HG02852 (cell line): ENCODE measurements around the gene OR1L8.
"Not testable (repeated sequence)": the region's sequence is repeated elsewhere in the genome, so short reads cannot be mapped to it uniquely, and the experiment has no call there.

ENCODE experiments used
- ATAC-seq: cut with Tn5 transposase; IDR thresholded peaks from one replicate; pipeline ENCODE4 v1.9.1; 2021; ENCODE audit warnings: mild to moderate bottlenecking, moderate library complexity; ENCODE audit not compliant: unreplicated experiment

Gene OR1L8, protein sequence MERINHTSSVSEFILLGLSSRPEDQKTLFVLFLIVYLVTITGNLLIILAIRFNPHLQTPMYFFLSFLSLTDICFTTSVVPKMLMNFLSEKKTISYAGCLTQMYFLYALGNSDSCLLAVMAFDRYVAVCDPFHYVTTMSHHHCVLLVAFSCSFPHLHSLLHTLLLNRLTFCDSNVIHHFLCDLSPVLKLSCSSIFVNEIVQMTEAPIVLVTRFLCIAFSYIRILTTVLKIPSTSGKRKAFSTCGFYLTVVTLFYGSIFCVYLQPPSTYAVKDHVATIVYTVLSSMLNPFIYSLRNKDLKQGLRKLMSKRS

DNA sequence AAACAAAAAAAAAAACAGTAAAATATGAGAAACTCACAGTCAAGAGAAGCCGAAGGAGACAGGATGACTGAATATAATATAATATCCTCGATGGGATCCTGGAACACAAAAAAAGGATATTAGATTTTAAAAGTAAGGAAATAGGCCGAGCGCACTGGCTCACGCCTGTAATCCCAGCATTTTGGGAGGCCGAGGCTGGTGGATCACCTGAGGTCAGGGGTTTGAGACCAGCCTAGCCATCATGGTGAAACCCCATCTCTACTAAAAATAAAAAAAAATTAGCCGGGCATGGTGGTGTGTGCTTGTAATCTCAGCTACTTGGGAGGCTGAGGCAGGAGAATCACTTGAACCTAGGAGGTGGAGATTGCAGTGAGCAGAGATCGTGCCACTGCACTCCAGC, at the start of gene OR1L8:
TSS of gene OR1L8 (minus strand) at position 101 of the 400 bp plus-strand sequence. CDS start 14,907 bp downstream, outside the sequence.
- ATAC-seq: not testable (repeated sequence)

DNA sequence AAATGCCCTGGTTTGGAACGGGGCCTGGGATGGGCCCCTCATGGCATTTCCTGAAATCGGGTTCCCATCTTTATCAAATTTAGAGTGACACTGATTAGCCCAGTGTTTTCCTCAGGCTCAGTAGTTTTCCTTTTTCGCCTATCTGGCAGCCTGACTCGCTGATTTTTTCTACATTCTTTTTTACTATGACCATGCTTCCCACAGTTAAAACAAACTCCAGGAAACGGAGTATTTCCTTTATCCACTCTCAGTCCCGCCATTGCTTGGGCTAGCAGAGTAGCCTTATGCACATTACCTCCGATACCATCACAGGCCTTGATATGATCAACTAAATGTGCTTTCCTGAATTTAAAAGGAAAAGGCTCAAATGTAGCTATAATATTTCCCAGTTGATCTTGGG, 36.8 kb upstream of the OR1L8 start:
- no peak for ATAC-seq

DNA sequence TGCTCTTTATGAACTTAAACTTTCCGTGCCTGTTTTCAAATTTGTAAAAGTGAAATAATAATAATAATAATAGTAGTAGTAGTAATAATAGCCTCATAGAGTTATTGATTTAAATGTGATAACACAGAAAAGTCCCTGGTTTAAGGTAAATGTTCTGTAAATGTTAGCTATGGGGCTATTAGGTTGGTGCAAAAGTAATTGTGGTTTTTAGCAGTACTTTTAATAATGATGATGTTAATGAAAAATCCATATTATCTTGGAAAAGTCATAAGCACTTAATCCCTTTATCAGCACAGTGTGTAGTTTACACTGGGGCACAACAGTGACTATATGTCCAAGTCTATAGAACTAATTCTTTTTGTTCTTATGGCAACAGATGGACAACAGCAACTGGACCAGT, 31.2 kb upstream of the OR1L8 start, which contains the start of gene OR1Q1:
TSS of gene OR1Q1 (plus strand) at position 377 of the 400 bp plus-strand sequence. CDS start at position 377, 0 bp downstream.
- no peak for ATAC-seq

DNA sequence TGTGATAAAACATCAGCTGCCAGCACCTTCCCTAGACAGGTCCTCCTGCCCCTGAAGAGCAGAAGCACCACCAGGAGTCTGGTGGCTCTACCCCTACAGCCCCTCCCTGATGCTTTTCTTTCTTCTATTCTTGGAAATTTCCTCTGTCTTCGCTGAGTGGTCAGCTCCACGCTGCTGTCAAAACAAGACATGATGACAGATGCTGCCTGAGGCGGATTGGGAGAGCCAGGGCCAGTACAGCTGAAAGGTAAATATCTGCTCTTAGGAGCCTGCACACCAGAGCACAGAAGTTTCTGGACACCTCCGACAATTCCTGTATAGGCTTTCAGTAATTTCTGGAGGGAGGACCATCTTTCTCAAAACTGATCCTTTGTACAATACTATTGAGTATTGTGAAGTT, 26.6 kb upstream of the OR1L8 start:
- ATAC-seq: no peak

DNA sequence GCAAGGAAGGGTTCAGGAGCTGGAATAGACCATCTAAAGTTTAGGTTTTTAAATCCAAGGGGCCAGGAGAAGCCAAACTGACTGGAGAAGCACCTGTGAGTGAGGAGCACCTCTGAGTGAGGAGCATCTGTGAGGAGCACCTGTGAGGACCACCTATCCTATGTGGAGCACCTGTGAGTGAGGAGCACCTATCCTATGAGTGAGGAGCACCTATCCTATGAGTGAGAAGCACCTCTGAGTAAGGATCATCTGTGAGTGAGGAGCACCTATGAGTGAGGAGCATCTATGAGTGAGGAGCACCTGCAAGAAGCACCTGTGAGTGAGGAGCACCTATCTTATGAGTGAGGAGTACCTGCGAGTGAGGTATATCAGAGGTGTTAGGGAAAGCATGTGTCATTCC, 23.4 kb upstream of the OR1L8 start:
- no peak for ATAC-seq

DNA sequence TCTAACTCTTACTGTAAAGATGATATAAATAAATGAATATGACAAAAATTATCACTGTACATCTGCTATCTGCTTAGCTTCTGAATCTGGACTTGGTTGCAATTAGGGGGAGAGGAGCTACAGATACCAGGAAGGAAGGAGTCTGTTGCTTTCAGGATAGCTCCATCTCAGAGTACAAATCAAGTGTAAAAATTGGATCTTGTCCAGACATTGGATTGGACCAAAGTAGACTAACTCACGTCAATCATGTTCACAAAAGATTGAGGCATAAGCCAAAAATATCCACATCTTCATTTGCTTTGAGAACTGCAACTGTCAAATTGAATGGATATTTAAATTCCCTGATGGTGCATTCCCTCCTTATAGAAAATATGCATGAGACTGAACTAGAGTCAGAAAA, 22.5 kb upstream of the OR1L8 start:
- no peak for ATAC-seq

DNA sequence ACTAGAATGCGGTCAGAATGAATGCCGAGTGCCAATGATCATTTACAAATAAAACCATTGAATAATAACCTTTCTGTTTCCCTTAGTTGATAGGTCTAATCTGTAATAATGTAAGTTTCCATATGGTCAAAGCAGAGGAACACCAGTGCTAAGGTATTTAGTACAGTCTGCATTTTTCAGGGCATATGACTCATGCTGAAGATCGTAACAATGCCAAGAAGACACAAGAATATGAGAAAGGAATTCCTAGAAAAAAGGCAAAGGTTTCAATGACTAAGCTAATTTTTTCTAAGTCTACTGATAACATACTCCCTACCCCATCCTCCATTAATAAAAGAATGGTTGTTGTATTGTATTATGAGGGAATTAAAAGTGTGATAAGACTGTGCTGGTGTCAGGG, 2.8 kb downstream of the OR1L8 start:
- ATAC-seq: no peak

DNA sequence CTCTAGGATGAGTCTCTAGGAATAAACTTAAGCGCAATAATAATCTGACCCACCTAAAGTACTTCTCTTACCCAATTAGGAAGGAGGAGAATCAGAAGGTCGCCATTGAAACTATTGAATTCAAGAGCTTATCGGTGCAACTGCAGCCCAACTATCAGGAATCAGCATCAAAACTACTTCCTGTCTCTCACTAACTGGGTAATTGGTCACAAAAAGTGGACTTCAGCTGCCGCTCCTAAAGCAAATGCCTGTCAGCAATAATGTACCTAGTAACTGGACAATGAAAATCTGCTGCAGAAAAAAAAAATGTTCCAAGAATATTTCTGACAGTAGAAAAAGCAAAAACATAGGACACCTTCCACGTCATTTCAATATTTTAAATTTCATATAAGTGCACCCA, 3.3 kb downstream of the OR1L8 start:
- ATAC-seq: no peak

DNA sequence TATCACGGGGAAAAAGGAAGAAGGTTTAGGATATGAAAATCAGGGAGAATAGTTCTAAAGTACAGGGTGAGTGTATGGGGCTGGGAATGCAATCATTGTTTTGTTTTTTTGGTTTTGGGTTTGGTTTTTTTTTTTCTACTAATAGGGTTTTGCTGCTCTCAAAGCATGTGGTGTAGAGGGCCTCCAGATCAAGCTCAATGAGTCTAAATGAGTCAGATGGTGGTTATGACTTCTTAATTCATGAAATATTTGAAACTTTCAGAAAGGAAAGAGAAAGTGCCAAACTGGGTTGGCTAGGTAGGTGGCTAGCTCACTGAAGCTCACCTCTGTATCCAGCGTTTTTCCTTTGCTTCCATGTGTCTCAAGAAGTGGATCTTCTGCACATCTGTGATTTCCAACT, 10.7 kb downstream of the OR1L8 start:
- no peak for ATAC-seq

DNA sequence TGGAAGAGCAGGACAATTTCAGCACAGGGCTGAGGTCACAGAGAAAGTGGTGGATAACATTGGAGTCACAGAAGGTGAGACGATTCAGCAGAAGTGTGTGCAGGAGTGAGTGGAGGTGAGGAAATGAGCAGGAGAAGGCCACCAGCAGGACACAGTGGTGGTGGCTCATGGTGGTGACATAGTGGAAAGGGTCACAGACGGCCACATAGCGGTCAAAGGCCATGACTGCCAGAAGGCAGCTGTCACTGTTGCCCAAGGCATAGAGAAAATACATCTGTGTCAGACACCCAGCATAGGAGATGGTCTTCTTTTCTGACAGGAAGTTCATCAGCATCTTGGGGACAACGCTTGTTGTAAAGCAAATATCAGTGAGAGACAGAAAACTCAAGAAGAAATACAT, 15.3 kb downstream of the OR1L8 start:
- ATAC-seq: no peak

DNA sequence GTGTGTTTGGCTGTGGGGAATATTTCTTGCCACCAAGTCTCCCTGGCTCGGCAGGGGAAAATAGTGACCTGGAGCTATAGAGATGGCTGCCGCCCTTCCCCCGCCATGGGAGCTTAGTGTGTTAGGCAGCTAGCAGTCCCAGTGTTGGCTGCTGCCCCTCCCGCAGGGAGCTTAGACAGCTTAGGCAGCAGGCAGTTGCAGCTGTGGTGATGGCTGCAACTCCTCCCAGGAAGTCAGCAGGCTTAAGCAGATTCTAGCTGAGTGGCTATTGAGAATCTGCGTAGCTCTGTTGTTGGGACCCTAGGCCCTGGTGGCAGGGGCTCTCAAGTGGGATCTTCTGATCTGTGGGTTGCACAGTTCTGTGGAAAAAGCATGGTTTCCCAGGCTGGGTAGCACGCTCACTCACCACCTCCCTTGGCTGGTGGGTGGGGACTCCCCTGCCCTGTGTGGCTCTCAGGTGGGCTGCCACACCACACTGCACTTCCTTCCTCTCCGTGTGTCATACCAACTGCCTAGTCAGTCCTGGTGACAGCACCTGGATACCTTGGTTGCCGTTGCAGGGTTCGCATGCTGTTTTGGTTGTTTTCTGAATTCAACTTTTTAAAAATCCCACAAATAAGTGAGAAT, 20.9 kb downstream of the OR1L8 start:
- no peak for ATAC-seq

DNA sequence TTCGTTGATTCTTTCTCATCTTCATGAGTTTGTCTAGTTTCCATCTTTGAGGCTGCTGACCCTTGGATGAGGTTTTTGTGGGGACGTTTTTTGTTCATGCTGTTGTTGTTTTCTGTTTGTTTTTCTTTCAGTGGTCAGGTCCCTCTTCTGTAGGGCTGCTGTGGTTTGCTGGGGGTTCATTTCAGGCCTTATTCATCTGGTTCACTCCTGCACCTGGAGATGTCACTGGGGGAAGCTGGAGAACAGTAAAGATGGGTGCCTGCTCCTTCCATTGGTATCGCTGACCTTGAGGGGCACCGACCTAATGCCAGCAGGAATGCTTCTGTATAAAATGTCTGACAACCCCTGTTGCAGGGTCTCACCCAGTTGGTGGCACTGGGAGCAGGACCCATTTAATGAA, 21.7 kb downstream of the OR1L8 start:
- ATAC-seq: no peak

DNA sequence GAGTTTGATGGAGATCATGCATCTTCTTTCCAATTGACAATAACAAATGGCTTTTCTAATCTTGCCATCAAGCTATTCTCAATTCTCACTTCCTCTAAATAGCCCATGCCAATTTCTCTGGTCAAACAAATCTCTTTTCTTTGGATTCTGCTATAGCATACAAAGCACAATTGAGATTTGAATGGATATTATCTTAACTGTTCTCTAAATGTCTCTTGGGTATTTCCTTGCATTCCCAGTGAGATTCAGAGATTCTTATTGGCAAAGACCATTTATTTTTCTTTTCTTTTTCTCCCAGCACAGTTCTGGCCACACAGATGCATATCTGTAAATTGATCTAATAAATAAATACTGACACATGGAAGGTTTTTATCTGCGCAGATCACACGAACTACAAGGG, 30.4 kb downstream of the OR1L8 start, which contains the start of gene OR1N2:
TSS of gene OR1N2 (plus strand) at position 301 of the 400 bp plus-strand sequence. CDS start 100 bp downstream, outside the sequence.
- no peak for ATAC-seq

DNA sequence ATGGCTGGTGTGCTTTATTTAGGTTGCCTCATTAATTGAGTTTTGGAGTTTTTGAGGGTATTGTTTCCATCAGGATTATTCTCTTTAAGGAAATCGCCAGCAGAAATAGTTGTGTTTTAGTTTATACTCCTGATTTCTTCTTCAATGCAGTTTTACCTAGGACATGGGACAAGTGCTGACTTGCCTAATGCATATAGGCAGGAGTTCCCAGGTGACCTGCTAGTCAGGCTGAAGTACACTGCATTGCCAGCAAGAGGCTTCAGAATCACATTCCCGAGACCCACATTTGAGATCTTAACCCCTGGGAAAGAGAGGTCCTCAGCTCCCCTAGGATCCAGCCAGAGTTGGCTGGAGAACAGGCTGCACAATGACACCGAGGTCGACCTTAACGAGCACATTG, 31.8 kb downstream of the OR1L8 start:
- ATAC-seq: no peak

DNA sequence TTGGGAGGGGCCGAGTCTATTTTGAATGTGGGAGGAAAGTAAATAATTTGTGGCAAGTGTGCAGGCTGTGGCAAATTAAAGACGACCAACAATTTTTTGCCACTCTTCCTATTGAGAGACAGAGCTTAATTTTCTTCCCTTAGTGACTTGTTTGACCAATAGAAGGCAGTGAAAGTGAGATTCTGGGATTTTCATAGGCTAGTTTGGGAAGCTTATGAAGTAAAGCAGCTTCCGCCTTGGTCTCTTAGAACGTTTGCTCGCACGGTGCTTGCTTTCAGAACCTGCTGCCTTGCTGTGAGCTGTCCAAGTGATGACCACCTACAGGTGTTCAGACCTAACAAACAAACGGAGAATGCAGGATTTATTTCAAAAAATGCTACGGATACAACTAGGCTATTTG, 37.0 kb downstream of the OR1L8 start:
- no peak for ATAC-seq

DNA sequence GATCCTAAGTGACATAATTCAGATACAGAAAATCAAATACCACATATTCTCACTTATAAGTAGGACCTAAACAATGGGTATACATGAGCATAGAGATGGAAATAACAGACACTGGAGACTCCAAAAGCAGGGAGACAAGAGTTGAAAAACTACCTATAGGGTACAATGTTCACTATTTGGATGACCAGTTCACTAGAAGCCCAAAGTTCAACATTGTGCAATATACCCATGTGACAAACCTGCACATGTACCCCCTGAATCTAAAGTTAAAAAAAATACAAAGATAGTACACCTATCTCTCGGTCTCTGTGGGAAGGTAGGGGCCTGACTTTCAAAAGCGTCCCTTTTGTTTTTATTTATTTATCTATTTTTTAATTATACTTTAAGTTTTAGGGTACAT, 44.4 kb downstream of the OR1L8 start:
- no peak for ATAC-seq

DNA sequence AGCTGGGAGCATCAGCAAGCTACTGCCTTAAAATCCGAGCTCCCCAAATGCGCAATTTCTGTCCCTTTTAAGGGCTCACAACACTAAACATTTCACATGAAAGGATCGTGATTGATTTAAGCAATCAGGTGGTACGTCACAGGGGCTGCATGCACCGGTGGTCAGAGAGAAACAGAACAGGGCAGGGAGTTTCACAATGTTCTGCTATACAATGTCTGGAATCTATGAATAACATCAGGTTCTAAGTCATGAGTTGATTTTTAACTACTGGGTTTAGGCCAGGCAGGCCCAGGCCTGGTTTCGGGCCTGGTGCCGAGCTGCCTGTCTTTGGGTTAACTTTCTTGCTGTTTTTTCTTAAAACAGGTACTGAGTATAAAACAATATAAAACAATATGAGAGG, 46.1 kb downstream of the OR1L8 start:
- ATAC-seq: not testable (repeated sequence)

DNA sequence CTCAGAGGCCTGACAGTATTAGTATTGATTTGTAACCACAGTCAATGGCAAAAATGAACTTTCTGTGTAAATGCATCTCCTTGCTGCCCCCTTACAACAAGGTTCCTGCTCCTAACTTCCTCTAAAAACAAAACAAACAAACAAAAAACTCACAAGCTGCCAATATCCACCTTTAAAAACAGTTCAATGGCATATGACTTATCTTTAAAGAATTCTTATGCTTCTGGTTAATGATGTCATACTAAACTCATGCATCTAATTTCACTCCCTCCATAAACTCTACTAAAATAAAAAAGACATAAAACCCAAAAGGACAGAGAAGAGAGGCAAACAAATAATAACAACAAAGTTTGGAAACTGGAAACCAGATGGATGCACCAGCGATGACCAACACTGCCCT, 47.0 kb downstream of the OR1L8 start:
- ATAC-seq: no peak

DNA sequence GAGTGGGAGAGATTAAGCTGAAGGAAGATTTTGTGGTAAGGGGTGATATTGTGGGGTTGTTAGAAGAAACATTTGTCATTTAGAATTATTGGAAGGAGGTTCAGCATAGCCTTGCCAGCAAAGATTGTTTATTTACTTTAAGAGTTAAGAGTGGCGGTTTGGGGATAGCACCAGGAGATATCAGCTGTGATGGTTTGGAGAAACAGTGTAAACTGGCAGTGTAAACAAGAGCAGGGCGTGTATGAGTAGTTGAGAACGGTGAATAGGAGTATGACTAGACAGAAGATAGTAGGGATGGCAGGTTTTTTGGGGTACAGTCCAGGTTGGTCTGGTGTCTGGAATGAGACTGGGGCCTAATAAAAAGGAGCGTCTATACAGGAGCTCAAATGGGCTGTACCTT, 52.0 kb downstream of the OR1L8 start:
- ATAC-seq: not testable (repeated sequence)

DNA sequence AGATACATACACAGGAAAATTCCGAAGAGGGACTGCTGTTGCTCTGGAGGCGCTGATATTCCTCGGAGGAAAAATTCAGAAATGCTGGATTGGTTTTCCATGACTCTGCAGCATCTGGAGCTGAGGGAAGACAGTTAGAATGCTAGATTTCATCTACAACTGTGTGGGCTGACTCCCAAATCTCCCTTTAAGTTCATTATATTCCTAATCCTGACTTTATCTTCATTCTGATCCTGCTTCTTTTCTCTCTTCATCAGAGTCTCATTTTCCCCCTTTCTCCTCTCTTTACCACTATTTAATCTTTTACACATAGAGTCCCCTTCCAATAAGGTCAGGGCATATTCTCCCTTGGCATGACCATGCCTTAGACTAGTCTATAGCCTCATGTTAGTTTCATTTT, 56.0 kb downstream of the OR1L8 start, which contains the start of gene OR1N1:
TSS of gene OR1N1 (minus strand) at position 101 of the 400 bp plus-strand sequence. CDS start at position 101, 0 bp downstream.
- ATAC-seq: no peak

DNA sequence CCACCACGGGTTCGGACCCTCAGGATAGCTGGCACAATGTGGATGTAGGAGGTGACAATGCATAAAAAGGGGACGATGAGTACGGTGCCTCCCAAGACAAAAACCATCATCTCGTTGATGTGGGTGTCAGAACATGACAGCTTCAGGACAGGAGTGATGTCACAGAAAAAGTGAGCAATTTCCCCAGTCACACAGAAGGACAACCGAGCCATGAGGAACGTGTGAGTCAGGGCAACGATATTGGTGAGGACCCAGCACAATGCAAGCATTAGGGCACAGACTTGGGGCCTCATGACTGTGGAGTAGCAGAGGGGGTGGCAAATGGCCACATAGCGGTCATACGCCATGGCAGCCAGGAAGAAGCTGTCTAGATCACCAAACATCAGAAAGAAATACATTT, 56.6 kb downstream of the OR1L8 start:
- no peak for ATAC-seq

DNA sequence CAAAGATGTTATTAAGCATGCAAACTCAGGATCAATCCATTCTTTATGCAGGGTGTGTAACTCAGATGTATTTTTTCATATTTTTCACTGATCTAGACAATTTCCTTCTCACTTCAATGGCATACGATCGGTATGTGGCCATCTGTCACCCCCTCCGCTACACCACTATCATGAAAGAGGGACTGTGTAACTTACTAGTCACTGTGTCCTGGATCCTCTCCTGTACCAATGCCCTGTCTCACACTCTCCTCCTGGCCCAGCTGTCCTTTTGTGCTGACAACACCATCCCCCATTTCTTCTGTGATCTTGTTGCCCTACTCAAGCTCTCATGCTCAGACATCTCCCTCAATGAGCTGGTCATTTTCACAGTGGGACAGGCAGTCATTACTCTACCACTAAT, 63.8 kb downstream of the OR1L8 start:
- no peak for ATAC-seq
